ENCODE data around the gene VWCE. TPM values are rescaled to one million over a fixed set of nuclear protein-coding genes. Genes with fewer than 3 reads are reported as not detected.

The VWCE gene
- total RNA-seq, 1 experiment from 2014 or later, result 20.6 TPM

DNA sequence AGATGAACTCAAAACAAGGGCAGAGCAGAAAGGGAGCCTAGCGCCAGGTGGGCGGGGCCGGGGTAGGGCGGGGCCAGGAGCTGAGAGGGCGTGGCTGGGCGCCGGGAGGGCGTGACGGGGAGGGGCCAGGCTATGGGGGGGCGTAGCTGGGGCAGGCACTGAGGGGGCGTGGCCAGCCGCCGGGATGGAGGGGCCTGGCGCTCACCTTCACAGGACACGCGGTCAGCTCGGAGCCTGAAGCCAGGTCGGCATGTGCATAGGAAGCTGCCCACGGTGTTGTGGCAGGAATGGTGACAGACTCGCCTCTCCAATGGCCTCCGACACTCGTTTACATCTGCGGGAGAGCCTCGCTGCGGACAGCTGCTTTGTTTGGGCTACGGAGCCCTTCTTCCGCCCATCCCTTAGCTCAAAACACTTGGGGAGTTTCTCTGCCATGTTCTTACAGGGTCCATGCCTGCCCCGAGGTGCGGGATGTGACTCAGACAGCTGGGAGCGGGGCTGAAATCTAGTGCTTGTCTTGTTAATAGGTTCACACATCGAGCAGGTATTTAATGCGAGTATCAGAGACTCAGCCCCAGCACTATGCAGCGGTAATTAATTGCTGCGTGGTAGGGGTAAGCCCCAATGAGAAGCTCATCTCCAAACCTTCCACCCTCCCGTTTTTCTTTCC is 13.4 kb downstream of the VWCE start:
- Histone ChIP-seq H2BK20ac (ENCODE audit: low read depth, low read length, poor library complexity, severe bottlenecking) (no peak overlapping the region), H3K79me1 (ENCODE audit: insufficient read depth, low read depth, low read length, poor library complexity, severe bottlenecking) (no peaks in the 10 kb centered on the region), H4K91ac (ENCODE audit: insufficient read length, low read depth, low read length) (no peak overlapping the region), H3T11ph (ENCODE audit: low read length) (no peak overlapping the region), H4K5ac (ENCODE audit: insufficient read length, low read depth, low read length) (no peak overlapping the region), H4K8ac (replicated peaks; ENCODE audit: insufficient read length, low read depth, low read length) (no peak overlapping the region), H2AK5ac (ENCODE audit: insufficient read length, low read length) (no peak overlapping the region), H3K23ac (ENCODE audit: insufficient read length, low read depth, low read length) (no peak overlapping the region), H3K18ac (ENCODE audit: insufficient read length, low read depth, low read length) (peak overlapping the region; percentile 85), H2BK15ac (ENCODE audit: low read depth, low read length) (no peak overlapping the region), H2AFZ (ENCODE audit: low read length) (no peak overlapping the region), H4K20me1 (ENCODE audit: control insufficient read depth, insufficient read depth, insufficient read length) (no peaks in the 10 kb centered on the region), H3K4me1 (ENCODE audit: insufficient read depth, low read length) (no peaks in the 10 kb centered on the region; the same call in 1 of the 2 replicates), H3K27ac (ENCODE audit: insufficient read length, low read depth, low read length) (no peak overlapping the region), H3K23me2 (ENCODE audit: insufficient read length, low read depth, low read length, poor library complexity, severe bottlenecking) (no peaks in the 10 kb centered on the region), H3K9ac (ENCODE audit: extremely low read depth, insufficient read length, low read length) (no peak overlapping the region), H3K79me2 (ENCODE audit: insufficient read depth, low read length) (no peaks in the 10 kb centered on the region), H3K14ac (ENCODE audit: insufficient read depth, low read length) (peak overlapping the region; percentile 53; the same call in 1 of the 2 replicates), H2BK120ac (ENCODE audit: low read depth, low read length, poor library complexity, severe bottlenecking) (no peak overlapping the region), H3K27me3 (ENCODE audit: insufficient read depth, low read length) (0 out of 2 replicates have a peak, but pooled peaks cover 2% of the 10 kb centered on the region), H2BK12ac (ENCODE audit: insufficient read length, low read depth, low read length) (no peak overlapping the region), H3K56ac (ENCODE audit: insufficient read length, low read depth, low read length) (no peak overlapping the region), H3K9me3 (ENCODE audit: control insufficient read depth, low read depth, low read length) (no peaks in the 10 kb centered on the region), H2BK5ac (ENCODE audit: insufficient read length, low read length) (no peak overlapping the region), H3K4ac (ENCODE audit: low read depth, low read length) (no peak overlapping the region), H3K4me2 (ENCODE audit: insufficient read depth, insufficient read length, low read length) (peak overlapping the region; percentile 23)
- DNase-seq, result peak; percentile 91
- H3K27me3 Mint-ChIP-seq (ENCODE audit: low read depth), result peaks cover 22% of the 10 kb centered on the region
- peaks cover 27 to 42% of the 10 kb centered on the region in 2 experiments for H3K4me1 Mint-ChIP-seq
- H3K9me3 Mint-ChIP-seq, result no peaks in the 10 kb centered on the region; a peak in 1 of 5 replicates
- WGBS (ENCODE audit: extremely low coverage, insufficient read length, low lambda C conversion rate), result no CpG with 5 or more reads among the region's 35 CpGs
- TF ChIP-seq, protein P1, sequence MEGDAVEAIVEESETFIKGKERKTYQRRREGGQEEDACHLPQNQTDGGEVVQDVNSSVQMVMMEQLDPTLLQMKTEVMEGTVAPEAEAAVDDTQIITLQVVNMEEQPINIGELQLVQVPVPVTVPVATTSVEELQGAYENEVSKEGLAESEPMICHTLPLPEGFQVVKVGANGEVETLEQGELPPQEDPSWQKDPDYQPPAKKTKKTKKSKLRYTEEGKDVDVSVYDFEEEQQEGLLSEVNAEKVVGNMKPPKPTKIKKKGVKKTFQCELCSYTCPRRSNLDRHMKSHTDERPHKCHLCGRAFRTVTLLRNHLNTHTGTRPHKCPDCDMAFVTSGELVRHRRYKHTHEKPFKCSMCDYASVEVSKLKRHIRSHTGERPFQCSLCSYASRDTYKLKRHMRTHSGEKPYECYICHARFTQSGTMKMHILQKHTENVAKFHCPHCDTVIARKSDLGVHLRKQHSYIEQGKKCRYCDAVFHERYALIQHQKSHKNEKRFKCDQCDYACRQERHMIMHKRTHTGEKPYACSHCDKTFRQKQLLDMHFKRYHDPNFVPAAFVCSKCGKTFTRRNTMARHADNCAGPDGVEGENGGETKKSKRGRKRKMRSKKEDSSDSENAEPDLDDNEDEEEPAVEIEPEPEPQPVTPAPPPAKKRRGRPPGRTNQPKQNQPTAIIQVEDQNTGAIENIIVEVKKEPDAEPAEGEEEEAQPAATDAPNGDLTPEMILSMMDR (conservative IDR thresholded peaks at IDR 0.05), result no peak
- H3K27ac Mint-ChIP-seq, result no peak overlapping the region
- peak overlapping the region; percentile 42 to 55 for H3K4me3 Mint-ChIP-seq
- peaks cover 2 to 76% (median 21%) of the 10 kb centered on the region in 3 experiments; a peak in 5 of 7 replicates for H3K36me3 Mint-ChIP-seq (ENCODE audit: insufficient read depth in 1 of 3, low read depth in 3 of 3)

All from H9 (cell line).